MM.1S (cell line): ENCODE results near the gene GPSM1.

Experiments used
- CTCF ChIP-seq: fragments of 300-600 bp; sonication (generic); IDR thresholded peaks from 2 replicates; pipeline ENCODE4 v1.5.1; 2016; ENCODE audit warnings: antibody characterized with exemption, low read length, mixed read lengths
- EZH2phosphoT487 ChIP-seq: fragments of 300-600 bp; sonication (generic); IDR thresholded peaks from 2 replicates; pipeline ENCODE4 v1.6.1; 2018; ENCODE audit warnings: antibody characterized with exemption, low read length

- TF ChIP-seq EZH2phosphoT487 (no peak), CTCF (no peak)
These were observed 40.9 kb downstream of the GPSM1 start for GRCh38 chr9:136368190-136368589.
